Measurements from ENCODE around the gene RASGRP2.

Gene RASGRP2

GRCh38 chr11:64726211-64726641, 17.7 kb downstream of the RASGRP2 start:
- H3K27me3 ChIP-seq (ENCODE audit: insufficient read depth, low read depth, severe bottlenecking): peaks cover 12% of the 10 kb centered on the region
- no peak overlapping the region for H3K4me3 ChIP-seq (ENCODE audit: low read depth, low read length)
- no peaks in the 10 kb centered on the region for H3K9me3 ChIP-seq (ENCODE audit: severe bottlenecking)
- H3K27ac ChIP-seq: no peak overlapping the region
- no peaks in the 10 kb centered on the region for H3K36me3 ChIP-seq
- no peak for TF ChIP-seq CTCF (IDR thresholded peaks at IDR 0.05; ENCODE audit: low read depth, low read length)
- no peak for DNase-seq

GRCh38 chr11:64724863-64725532, 18.9 kb downstream of the RASGRP2 start:
- Histone ChIP-seq H3K9me3 (ENCODE audit: severe bottlenecking) (no peaks in the 10 kb centered on the region), H3K4me3 (ENCODE audit: low read depth, low read length) (no peak overlapping the region), H3K36me3 (no peaks in the 10 kb centered on the region), H3K27ac (no peak overlapping the region), H3K27me3 (ENCODE audit: insufficient read depth, low read depth, severe bottlenecking) (peaks cover 12% of the 10 kb centered on the region)
- TF ChIP-seq CTCF (IDR thresholded peaks at IDR 0.05; ENCODE audit: low read depth, low read length): no peak
- no peak for DNase-seq

- H3K27me3 ChIP-seq (ENCODE audit: insufficient read depth, low read depth, severe bottlenecking): peaks cover 12% of the 10 kb centered on the region
- no peak for DNase-seq
- H3K4me3 ChIP-seq (ENCODE audit: low read depth, low read length): no peak overlapping the region; the same call in 1 of the 2 replicates
- H3K9me3 ChIP-seq (ENCODE audit: severe bottlenecking): no peaks in the 10 kb centered on the region
- H3K36me3 ChIP-seq: no peaks in the 10 kb centered on the region
- no peak for TF ChIP-seq CTCF (IDR thresholded peaks at IDR 0.05; ENCODE audit: low read depth, low read length)
- H3K27ac ChIP-seq: no peak overlapping the region
These were observed 19.8 kb downstream of the RASGRP2 start for GRCh38 chr11:64723907-64724862.

GRCh38 chr11:64723117-64723906, 20.6 kb downstream of the RASGRP2 start, which contains the start of gene NRXN2:
Gene NRXN2, minus strand, starts transcription at chr11:64723197. Its CDS starts 9,498 bp downstream, at chr11:64713699.
- peak; percentile 92 for TF ChIP-seq CTCF (IDR thresholded peaks at IDR 0.05; ENCODE audit: low read depth, low read length)
- Histone ChIP-seq H3K27me3 (ENCODE audit: insufficient read depth, low read depth, severe bottlenecking) (peaks cover 12% of the 10 kb centered on the region), H3K9me3 (ENCODE audit: severe bottlenecking) (no peaks in the 10 kb centered on the region), H3K27ac (peak within 1 kb of the TSS; percentile 87), H3K4me3 (ENCODE audit: low read depth, low read length) (peak within 1 kb of the TSS; percentile 82), H3K36me3 (no peaks in the 10 kb centered on the region)
- DNase-seq: peak; percentile 90

- Histone ChIP-seq H3K9me3 (ENCODE audit: severe bottlenecking) (no peaks in the 10 kb centered on the region), H3K27me3 (ENCODE audit: insufficient read depth, low read depth, severe bottlenecking) (peaks cover 12% of the 10 kb centered on the region), H3K4me3 (ENCODE audit: low read depth, low read length) (no peak overlapping the region), H3K27ac (no peak overlapping the region), H3K36me3 (no peaks in the 10 kb centered on the region)
- no peak for DNase-seq
- TF ChIP-seq CTCF (IDR thresholded peaks at IDR 0.05; ENCODE audit: low read depth, low read length): no peak
These were observed 21.5 kb downstream of the RASGRP2 start for GRCh38 chr11:64722141-64723065.

Data from WERI-Rb-1 (cell line).